IMR-90 (cell line): ENCODE results near the gene MAPKAPK2. TPM values are rescaled to one million over a fixed set of nuclear protein-coding genes. Genes with fewer than 3 reads are reported as not detected.

Source experiments
- ATAC-seq: fragments of 200-7000 bp; cut with Tn5 transposase; 2 replicates; pipeline ENCODE4 v1.9.1; 2020; ENCODE audit warnings: low read depth, mild to moderate bottlenecking, moderate library complexity
- BruUV-seq: library from RNA; stranded (reverse); fragments of 400-500 nt; replicated peaks from 2 replicates; lab custom pipeline; 2021; lab: Mats Ljungman, UMichigan
- CTCF ChIA-PET: fragments of 300-600 bp; formaldehyde crosslinking; extraction: SDS; loops from one replicate; lab custom pipeline; 2021; ENCODE audit warnings: antibody characterized with exemption; lab: Yijun Ruan, JAX
- POLR2A ChIA-PET: fragments of 300-600 bp; sonication (Branson Sonifier 250); formaldehyde crosslinking; loops from one replicate; lab custom pipeline; 2022; ENCODE audit warnings: antibody characterized with exemption; ENCODE audit not compliant: unreplicated experiment; lab: Charles Lee
- DNase-seq: peaks from one replicate; pipeline ENCODE4 v3.0.0; 2013
- H2AFZ ChIP-seq: replicated peaks from 2 replicates; pipeline ENCODE3; 2013; ENCODE audit warnings: low read length, mild to moderate bottlenecking; ENCODE audit not compliant: poor library complexity
- H2AK5ac ChIP-seq: 2 replicates; pipeline ENCODE4 v1.6.1; 2013; ENCODE audit warnings: low read depth, low read length, inconsistent platforms
- H2AK9ac ChIP-seq: replicated peaks from 2 replicates; pipeline ENCODE3; 2013; ENCODE audit warnings: mild to moderate bottlenecking, low read depth, low read length, moderate library complexity; ENCODE audit not compliant: poor library complexity
- H2BK120ac ChIP-seq: 2 replicates; pipeline ENCODE4 v1.6.1; 2013; ENCODE audit warnings: low read depth, low read length, inconsistent platforms
- H2BK15ac ChIP-seq: 3 replicates; pipeline ENCODE4 v1.6.1; 2013; ENCODE audit warnings: low read depth, low read length, inconsistent platforms
- H2BK20ac ChIP-seq: 2 replicates; pipeline ENCODE4 v1.6.1; 2013; ENCODE audit warnings: low read depth, mild to moderate bottlenecking, inconsistent platforms, low read length, moderate library complexity
- H2BK5ac ChIP-seq: 2 replicates; pipeline ENCODE4 v1.6.1; 2013; ENCODE audit warnings: mild to moderate bottlenecking, low read depth, low read length, inconsistent platforms; ENCODE audit not compliant: poor library complexity, severe bottlenecking
- H3K14ac ChIP-seq: replicated peaks from 2 replicates; pipeline ENCODE4 v1.6.1; 2013; ENCODE audit warnings: low read depth, low read length, inconsistent platforms
- H3K18ac ChIP-seq: 2 replicates; pipeline ENCODE4 v1.6.1; 2013; ENCODE audit warnings: low read depth, low read length, control low read depth
- H3K23ac ChIP-seq: 2 replicates; pipeline ENCODE4 v1.6.1; 2013; ENCODE audit warnings: low read depth, low read length, inconsistent platforms
- H3K27ac ChIP-seq: 2 replicates; pipeline ENCODE4 v1.5.1; 2013; ENCODE audit warnings: mild to moderate bottlenecking, control low read depth, low read length; ENCODE audit not compliant: insufficient read depth
- H3K27me3 ChIP-seq: 2 replicates; pipeline ENCODE4 v1.6.1; 2013; ENCODE audit warnings: low read length; ENCODE audit not compliant: control insufficient read depth, insufficient read depth
- H3K36me3 ChIP-seq: 2 replicates; pipeline ENCODE4 v1.6.1; 2013; ENCODE audit warnings: low read length, mixed read lengths; ENCODE audit not compliant: control insufficient read depth, insufficient read depth
- H3K4ac ChIP-seq: 2 replicates; pipeline ENCODE4 v1.6.1; 2013; ENCODE audit warnings: low read depth, low read length, inconsistent platforms
- H3K4me1 ChIP-seq: 2 replicates; pipeline ENCODE4 v1.6.1; 2013; ENCODE audit warnings: low read length, mixed read lengths; ENCODE audit not compliant: control insufficient read depth, insufficient read depth
- H3K4me2 ChIP-seq: 2 replicates; pipeline ENCODE4 v1.6.1; 2013; ENCODE audit warnings: low read depth, mild to moderate bottlenecking, control low read depth, low read length, moderate library complexity
- H3K4me3 ChIP-seq: 2 replicates; pipeline ENCODE4 v1.5.1; 2013; ENCODE audit warnings: low read depth, mild to moderate bottlenecking, control low read depth, low read length, moderate library complexity; ENCODE audit not compliant: insufficient read depth
- H3K56ac ChIP-seq: 2 replicates; pipeline ENCODE4 v1.6.1; 2013; ENCODE audit warnings: low read length, inconsistent platforms; ENCODE audit not compliant: insufficient read depth; ENCODE audit errors: extremely low read depth
- H3K79me1 ChIP-seq, 2 experiments: 2 replicates each; pipeline ENCODE4 v1.6.1; 2013; ENCODE audit warnings: low read length in 2 of 2, inconsistent platforms in 1 of 2, low read depth in 1 of 2
- H3K9ac ChIP-seq: 2 replicates; pipeline ENCODE4 v1.6.1; 2013; ENCODE audit warnings: low read depth, low read length, control low read depth
- H3K9me1 ChIP-seq: 2 replicates; pipeline ENCODE4 v1.6.1; 2013; ENCODE audit warnings: low read length, inconsistent platforms; ENCODE audit not compliant: insufficient read depth
- H3K9me3 ChIP-seq: 2 replicates; pipeline ENCODE4 v1.6.1; 2013; ENCODE audit warnings: low read length; ENCODE audit not compliant: control insufficient read depth, insufficient read depth
- H4K20me1 ChIP-seq: 2 replicates; pipeline ENCODE4 v1.6.1; 2013; ENCODE audit warnings: low read length, inconsistent platforms; ENCODE audit not compliant: insufficient read depth
- H4K5ac ChIP-seq: 2 replicates; pipeline ENCODE4 v1.6.1; 2013; ENCODE audit warnings: mild to moderate bottlenecking, low read depth, low read length, control low read depth
- H4K8ac ChIP-seq, 2 experiments: 2 replicates each; pipeline ENCODE4 v1.6.1; 2013; ENCODE audit warnings: low read depth in 2 of 2, low read length in 2 of 2, control low read depth in 1 of 2, inconsistent platforms in 1 of 2
- H4K91ac ChIP-seq: 2 replicates; pipeline ENCODE4 v1.6.1; 2013; ENCODE audit warnings: low read depth, low read length, inconsistent platforms; ENCODE audit not compliant: insufficient read depth
- BHLHE40 ChIP-seq: fragments of 150-350 bp; IDR thresholded peaks from 2 replicates; pipeline ENCODE4 v1.6.1; 2016; ENCODE audit warnings: mild to moderate bottlenecking, low read depth, low read length
- CEBPB ChIP-seq: IDR thresholded peaks from 2 replicates; pipeline ENCODE4 v1.6.1; 2012; ENCODE audit warnings: low read depth, low read length, improper control_type of control experiment
- CHD1 ChIP-seq: IDR thresholded peaks from 2 replicates; pipeline ENCODE4 v1.6.1; 2012; ENCODE audit warnings: low read depth, low read length, improper control_type of control experiment
- FOS ChIP-seq: fragments of 150-350 bp; IDR thresholded peaks from 2 replicates; pipeline ENCODE4 v1.6.1; 2016; ENCODE audit warnings: low read depth, low read length
- MAFK ChIP-seq: IDR thresholded peaks from 2 replicates; pipeline ENCODE4 v1.6.1; 2012; ENCODE audit warnings: low read depth, low read length, improper control_type of control experiment
- MAZ ChIP-seq: IDR thresholded peaks from 2 replicates; pipeline ENCODE4 v1.6.1; 2012; ENCODE audit warnings: low read depth, mild to moderate bottlenecking, low read length, improper control_type of control experiment, moderate library complexity, borderline replicate concordance
- MXI1 ChIP-seq: IDR thresholded peaks from 2 replicates; pipeline ENCODE4 v1.6.1; 2012; ENCODE audit warnings: low read depth, mild to moderate bottlenecking, low read length, moderate library complexity, borderline replicate concordance
- POLR2A ChIP-seq: IDR thresholded peaks from 2 replicates; pipeline ENCODE4 v1.6.1; 2012; ENCODE audit warnings: mild to moderate bottlenecking, low read depth, low read length
- RCOR1 ChIP-seq: IDR thresholded peaks from 2 replicates; pipeline ENCODE4 v1.6.1; 2012; ENCODE audit warnings: mild to moderate bottlenecking, low read length, improper control_type of control experiment; ENCODE audit not compliant: insufficient replicate concordance
- SMC3 ChIP-seq: fragments of 150-350 bp; IDR thresholded peaks from 2 replicates; pipeline ENCODE4 v1.6.1; 2016; ENCODE audit warnings: low read depth, mild to moderate bottlenecking, antibody characterized with exemption, low read length, moderate library complexity
- WGBS, 2 experiments: methylation state at CpG; one replicate each; pipeline versions ENCODE4 v1.1.5 to v1.1.7; 2013; ENCODE audit warnings: missing lambda C conversion rate in 2 of 2; ENCODE audit not compliant: insufficient read length in 1 of 2; ENCODE audit errors: extremely low coverage in 2 of 2; 5-methylcytosine and 5-hydroxymethylcytosine counted together
- dilution Hi-C: fragments of 300-500 bp; cut with HindIII; formaldehyde crosslinking; loops from one replicate; pipeline ENCODE4 v1.14.3; 2018; ENCODE audit warnings: low sequenced_read_pairs; ENCODE audit not compliant: unreplicated experiment
- in situ Hi-C: fragments of 300-500 bp; cut with MboI; formaldehyde crosslinking; loops from 3 replicates; pipeline ENCODE4 v1.14.3; 2019; ENCODE audit warnings: low sequenced_read_pairs, inconsistent platforms, mixed read lengths
- intact Hi-C: fragments of 100-400 bp; cut with micrococcal nuclease; formaldehyde crosslinking; loops from 2 replicates; pipeline ENCODE4 v1.10.0; 2022
- polyA plus RNA-seq, 3 experiments: library from polyadenylated mRNA; depleted of rRNA; stranded (reverse); fragments of >200 nt; gene quantifications; 2 replicates each; pipeline ENCODE4 v1.2.3, GENCODE V29; 2012; ENCODE audit warnings: low replicate concordance in 1 of 3
- total RNA-seq: library from RNA; depleted of rRNA; stranded (reverse); fragments of >200 nt; gene quantifications from 2 replicates; pipeline ENCODE4 v1.2.3, GENCODE V29; 2012
- TF ChIP-seq, protein P1 (sequence below): conservative IDR thresholded peaks from 2 replicates; pipeline ENCODE4 v1.5.1; 2012; ENCODE audit warnings: mild to moderate bottlenecking, low read depth, low read length, improper control_type of control experiment
- TF ChIP-seq, protein P2 (sequence below): fragments of 150-350 bp; IDR thresholded peaks from 2 replicates; pipeline ENCODE4 v1.6.1; 2017; ENCODE audit warnings: mild to moderate bottlenecking, antibody characterized with exemption, low read length, low read depth

The MAPKAPK2 gene
- total and polyA plus RNA-seq, 2 of the 4 experiments (the other 2 are of a cell fraction): 56.5 to 66.4 TPM

GRCh38 chr1:206666954-206667665 lies 17.6 kb upstream of the MAPKAPK2 start:
- CTCF ChIA-PET: interaction anchor here (0.9 to 1.8 kb wide), 3 partner anchors 32 to 54 kb away, joined by 3 to 6 read pairs (median 6); partner anchors contain the start of gene DYRK3
- intact Hi-C loops: no loop called here
- in situ Hi-C loops: loop anchor here (10.0 kb wide), 1 partner anchor 182 kb away; no protein-coding TSS in a partner anchor

More at GRCh38 chr1:206666954-206667665, 17.6 kb upstream of the MAPKAPK2 start:
- Histone ChIP-seq H3K27ac (no peak overlapping the region), H2BK20ac (no peak overlapping the region), H3K36me3 (no peaks in the 10 kb centered on the region), H3K79me1 (no peaks in the 10 kb centered on the region), H3K27me3 (peaks cover 25% of the 10 kb centered on the region), H2BK15ac (no peak overlapping the region), H3K9ac (no peak overlapping the region), H3K9me1 (no peaks in the 10 kb centered on the region), H3K4me3 (no peak overlapping the region), H4K20me1 (no peaks in the 10 kb centered on the region), H3K4ac (no peak overlapping the region), H3K23ac (no peak overlapping the region), H3K4me2 (no peak overlapping the region), H2AK5ac (no peak overlapping the region), H2BK5ac (no peak overlapping the region), H3K56ac (no peak overlapping the region), H3K4me1 (no peaks in the 10 kb centered on the region), H2BK120ac (no peak overlapping the region), H4K8ac (no peak overlapping the region), H3K18ac (no peak overlapping the region), H3K9me3 (no peaks in the 10 kb centered on the region), H2AFZ (no peak overlapping the region), H3K14ac (no peak overlapping the region), H2AK9ac (no peak overlapping the region), H4K5ac (no peak overlapping the region), H4K91ac (no peak overlapping the region)
- TF ChIP-seq MAZ: no peak
- TF ChIP-seq POLR2A: no peak
- no peak for TF ChIP-seq RCOR1
- TF ChIP-seq SMC3: no peak
- TF ChIP-seq CHD1: no peak
- no peak for TF ChIP-seq BHLHE40
- TF ChIP-seq FOS: no peak
- TF ChIP-seq, protein P1, sequence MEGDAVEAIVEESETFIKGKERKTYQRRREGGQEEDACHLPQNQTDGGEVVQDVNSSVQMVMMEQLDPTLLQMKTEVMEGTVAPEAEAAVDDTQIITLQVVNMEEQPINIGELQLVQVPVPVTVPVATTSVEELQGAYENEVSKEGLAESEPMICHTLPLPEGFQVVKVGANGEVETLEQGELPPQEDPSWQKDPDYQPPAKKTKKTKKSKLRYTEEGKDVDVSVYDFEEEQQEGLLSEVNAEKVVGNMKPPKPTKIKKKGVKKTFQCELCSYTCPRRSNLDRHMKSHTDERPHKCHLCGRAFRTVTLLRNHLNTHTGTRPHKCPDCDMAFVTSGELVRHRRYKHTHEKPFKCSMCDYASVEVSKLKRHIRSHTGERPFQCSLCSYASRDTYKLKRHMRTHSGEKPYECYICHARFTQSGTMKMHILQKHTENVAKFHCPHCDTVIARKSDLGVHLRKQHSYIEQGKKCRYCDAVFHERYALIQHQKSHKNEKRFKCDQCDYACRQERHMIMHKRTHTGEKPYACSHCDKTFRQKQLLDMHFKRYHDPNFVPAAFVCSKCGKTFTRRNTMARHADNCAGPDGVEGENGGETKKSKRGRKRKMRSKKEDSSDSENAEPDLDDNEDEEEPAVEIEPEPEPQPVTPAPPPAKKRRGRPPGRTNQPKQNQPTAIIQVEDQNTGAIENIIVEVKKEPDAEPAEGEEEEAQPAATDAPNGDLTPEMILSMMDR: no peak
- no peak for TF ChIP-seq MAFK
- TF ChIP-seq, protein P2, sequence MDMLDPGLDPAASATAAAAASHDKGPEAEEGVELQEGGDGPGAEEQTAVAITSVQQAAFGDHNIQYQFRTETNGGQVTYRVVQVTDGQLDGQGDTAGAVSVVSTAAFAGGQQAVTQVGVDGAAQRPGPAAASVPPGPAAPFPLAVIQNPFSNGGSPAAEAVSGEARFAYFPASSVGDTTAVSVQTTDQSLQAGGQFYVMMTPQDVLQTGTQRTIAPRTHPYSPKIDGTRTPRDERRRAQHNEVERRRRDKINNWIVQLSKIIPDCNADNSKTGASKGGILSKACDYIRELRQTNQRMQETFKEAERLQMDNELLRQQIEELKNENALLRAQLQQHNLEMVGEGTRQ: no peak
- no peak for TF ChIP-seq MXI1
- no peak for TF ChIP-seq CEBPB
- WGBS, 2 experiments: 67% methylated on average over 4 of the region's 5 CpGs; no CpG with 5 or more reads in 1 of the 2 experiments
- ATAC-seq: no peak
- dilution Hi-C loops: no loop called here
- BruUV-seq: no TSS peak
- DNase-seq: no peak
- POLR2A ChIA-PET: no interaction called here
